ENCODE measurements around the gene TRIM66.

Gene TRIM66

GRCh38 chr11:8612522-8612921 is 69.9 kb downstream of the TRIM66 start:
- no peak for DNase-seq (ENCODE audit: low read depth in 3 of 3)

DNA sequence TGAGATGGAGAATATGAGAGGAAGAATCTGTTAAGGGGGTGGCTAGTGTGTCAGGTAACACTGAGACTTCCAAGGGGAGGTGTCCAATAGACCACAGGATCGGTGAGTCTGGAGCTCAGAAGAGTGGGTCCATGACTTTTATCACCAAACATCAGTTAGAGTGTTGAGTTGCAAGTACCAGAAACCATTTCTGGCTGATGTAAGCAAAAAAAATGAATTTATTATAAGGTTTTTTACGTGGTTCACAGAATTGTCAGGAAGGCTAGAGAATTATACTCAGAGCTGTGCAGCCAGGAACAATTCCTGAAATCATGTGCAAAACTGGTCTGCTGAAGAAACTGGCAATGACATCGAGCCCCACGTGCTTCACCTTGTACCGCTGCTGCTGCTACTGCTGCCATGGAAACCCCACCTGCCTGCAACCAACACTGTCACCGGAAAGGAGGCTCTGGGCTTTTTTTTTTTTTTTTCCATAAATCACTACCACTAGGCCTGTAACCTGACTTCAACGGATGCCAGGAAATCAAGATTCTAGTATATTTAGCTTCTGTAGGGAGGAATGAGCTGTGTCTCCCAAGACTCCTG is 71.8 kb downstream of the TRIM66 start:
- no peak for DNase-seq (ENCODE audit: low read depth in 3 of 3)

- DNase-seq (ENCODE audit: low read depth in 3 of 3) = no peak
Measured at GRCh38 chr11:8608652-8609051, 73.8 kb downstream of the TRIM66 start.

DNA sequence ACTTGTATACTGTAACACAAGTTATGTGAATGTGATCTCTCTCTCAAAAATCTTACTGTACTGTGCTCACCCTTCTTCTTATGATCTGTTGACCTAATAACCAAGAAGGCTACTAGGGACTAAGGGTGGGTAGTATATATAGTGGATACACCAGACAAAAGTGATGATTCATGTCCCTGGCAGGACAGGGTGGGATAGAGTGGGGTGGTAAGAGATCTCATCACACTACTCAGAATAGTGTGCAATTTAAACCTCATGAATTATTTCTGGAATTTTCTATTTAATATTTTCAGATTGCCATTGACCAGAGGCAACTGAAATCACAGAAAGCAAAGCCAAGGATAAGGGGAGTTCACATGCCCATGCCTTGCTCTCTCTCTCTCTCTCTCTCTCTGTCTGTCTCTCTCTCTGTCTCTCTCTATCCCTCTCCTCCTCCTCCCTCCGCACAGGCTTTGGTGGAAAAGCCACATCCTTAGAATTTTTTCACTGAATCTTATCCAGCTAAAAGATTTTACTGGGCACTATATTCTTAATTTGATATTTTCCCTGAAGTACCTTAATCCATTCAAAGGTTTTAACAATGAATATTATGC is 76.4 kb downstream of the TRIM66 start:
- DNase-seq (ENCODE audit: low read depth in 3 of 3) = no peak

GRCh38 chr11:8604078-8604723 is 78.3 kb downstream of the TRIM66 start:
- DNase-seq (ENCODE audit: low read depth in 3 of 3) = peak; percentile 6 to 20 (median 10)

DNA sequence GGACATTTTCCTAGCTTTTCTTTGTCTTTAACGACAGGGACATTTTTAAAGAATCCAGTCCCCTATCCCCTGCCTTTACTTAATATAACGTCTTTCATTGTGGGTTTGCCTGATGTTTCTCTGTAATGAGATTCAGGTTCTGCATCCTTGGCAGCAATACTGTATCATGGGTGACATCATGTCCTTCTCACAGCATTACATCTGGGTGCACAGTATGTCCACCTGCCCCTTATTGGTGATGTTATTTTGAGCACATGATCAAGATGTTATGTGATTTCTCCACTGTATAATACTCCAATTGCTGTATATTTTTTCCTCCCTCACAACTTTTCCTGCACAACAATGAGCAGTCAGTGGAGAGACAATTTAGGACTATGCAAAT is 78.8 kb downstream of the TRIM66 start:
- no peak for DNase-seq (ENCODE audit: low read depth in 3 of 3)

GRCh38 chr11:8601376-8602133 is 80.9 kb downstream of the TRIM66 start:
- DNase-seq (ENCODE audit: low read depth in 3 of 3) = no peak

GRCh38 chr11:8598506-8598905 is 84.0 kb downstream of the TRIM66 start:
- DNase-seq (ENCODE audit: low read depth in 3 of 3) = no peak

DNA sequence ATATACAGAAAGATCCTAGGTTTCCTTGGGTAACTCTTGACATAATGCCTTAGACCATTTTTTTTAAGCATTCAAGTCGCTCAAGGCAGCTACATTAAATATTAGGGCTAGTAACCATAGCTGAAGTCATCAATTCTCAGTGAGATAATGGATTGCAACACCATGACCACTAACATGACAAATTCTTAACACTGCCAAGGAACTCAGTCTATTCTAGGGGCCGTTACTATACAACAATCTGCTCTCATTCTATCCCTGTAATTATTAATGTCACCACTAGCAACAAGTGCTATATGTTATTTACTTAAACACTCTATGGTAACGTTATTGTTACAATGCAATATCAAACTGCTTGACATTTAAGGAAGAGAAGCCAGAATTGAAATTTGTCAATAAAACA is 85.3 kb downstream of the TRIM66 start:
- DNase-seq (ENCODE audit: low read depth in 3 of 3) = no peak

GRCh38 chr11:8596504-8597046 is 85.9 kb downstream of the TRIM66 start:
- DNase-seq (ENCODE audit: low read depth in 3 of 3) = no peak

- peak in 2 of 3 donors; percentile 29 to 36 for DNase-seq (ENCODE audit: low read depth in 3 of 3)
Measured at GRCh38 chr11:8593935-8594909, 88.2 kb downstream of the TRIM66 start, which contains the start of gene STK33. STK33 (minus strand) TSS chr11:8594228; CDS start chr11:8474905, 119,323 bp downstream.

DNA sequence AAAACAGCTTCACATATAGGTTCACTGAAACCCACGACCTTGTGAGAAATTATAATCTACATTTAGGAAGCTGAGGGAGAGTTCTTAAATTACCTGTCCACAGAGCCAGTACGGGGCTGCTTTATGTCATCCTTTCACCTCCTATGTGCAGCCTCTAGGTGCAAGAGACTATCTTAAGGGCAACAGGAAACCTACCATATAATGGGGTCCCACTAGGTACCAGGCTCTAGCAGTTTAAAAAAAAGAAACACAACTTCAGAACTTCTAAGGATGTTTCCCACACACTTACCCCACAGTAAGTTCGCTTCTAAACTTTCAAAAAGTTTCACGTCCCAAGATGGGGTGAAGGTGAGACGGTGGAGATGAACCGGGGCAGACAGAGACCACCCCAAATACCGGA is 89.0 kb downstream of the TRIM66 start:
- no peak for DNase-seq (ENCODE audit: low read depth in 3 of 3)

GRCh38 chr11:8587915-8588314 is 94.5 kb downstream of the TRIM66 start:
- no peak for DNase-seq (ENCODE audit: low read depth in 3 of 3)

- no peak for DNase-seq (ENCODE audit: low read depth in 3 of 3)
Measured at GRCh38 chr11:8586805-8587204, 95.7 kb downstream of the TRIM66 start.

- no peak for DNase-seq (ENCODE audit: low read depth in 3 of 3)
Measured at GRCh38 chr11:8586184-8586583, 96.3 kb downstream of the TRIM66 start.

GRCh38 chr11:8584511-8584910 is 98.0 kb downstream of the TRIM66 start:
- DNase-seq (ENCODE audit: low read depth in 3 of 3) = no peak

- no peak for DNase-seq (ENCODE audit: low read depth in 3 of 3)
Measured at GRCh38 chr11:8584082-8584481, 98.4 kb downstream of the TRIM66 start.

- no peak for DNase-seq (ENCODE audit: low read depth in 3 of 3)
Measured at GRCh38 chr11:8581300-8581699, 101.2 kb downstream of the TRIM66 start.

DNA sequence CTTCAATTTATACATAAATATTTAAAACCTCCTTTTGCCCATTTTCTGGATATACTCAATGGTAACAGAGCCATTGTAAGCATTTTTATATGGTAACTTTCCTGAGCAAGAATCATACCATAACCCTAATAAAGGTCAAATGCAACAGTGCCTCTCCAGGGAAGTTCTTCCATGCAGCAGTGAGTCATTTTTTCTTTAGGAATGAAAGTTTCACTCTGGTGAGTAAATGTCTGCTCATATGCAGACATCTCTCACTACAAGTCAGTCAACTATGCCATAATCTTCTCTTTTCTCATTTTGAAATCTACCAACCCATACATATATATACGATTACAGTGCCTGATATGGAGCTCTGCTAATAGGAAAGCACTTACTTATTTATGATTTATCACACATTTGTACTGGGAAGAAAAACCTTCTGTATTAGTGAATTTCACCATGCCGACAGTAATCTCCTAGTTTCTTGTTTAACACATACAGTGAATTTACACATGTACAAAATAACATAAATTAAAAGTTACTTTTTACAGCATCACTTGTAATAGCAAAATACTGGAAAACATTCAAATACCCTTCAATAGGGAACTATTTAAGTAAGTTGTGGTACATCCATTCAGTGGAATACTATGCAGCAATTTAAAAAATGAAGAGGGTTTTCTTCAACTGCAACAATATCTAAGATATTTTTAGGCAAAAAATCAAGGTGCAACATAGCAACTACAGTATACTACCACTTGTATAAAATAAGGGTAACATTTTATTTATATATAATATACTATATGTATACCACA is 104.5 kb downstream of the TRIM66 start:
- no peak for DNase-seq (ENCODE audit: low read depth in 3 of 3)

- no peak for DNase-seq (ENCODE audit: low read depth in 3 of 3)
Measured at GRCh38 chr11:8574798-8575197, 107.7 kb downstream of the TRIM66 start.
